Smooth muscle cell (in vitro differentiated cells): ENCODE measurements around the gene SERPINB6. TPM values are rescaled to one million over a fixed set of nuclear protein-coding genes. Genes with fewer than 3 reads are reported as not detected.

Source experiments
- DNase-seq: peaks from one replicate; lab custom pipeline; 2025; ENCODE audit not compliant: unreplicated experiment; lab: John Stamatoyannopoulos, UW
- H2AFZ ChIP-seq: fragments of 200-600 bp; sonication (generic); 2 replicates; pipeline ENCODE4 v1.6.0; 2016; ENCODE audit warnings: antibody characterized with exemption, low read depth, mild to moderate bottlenecking
- H3F3A ChIP-seq: fragments of 200-600 bp; sonication (generic); 2 replicates; pipeline ENCODE4 v1.6.0; 2017; ENCODE audit warnings: antibody characterized with exemption, low read depth
- H3K27ac ChIP-seq: fragments of 200-600 bp; sonication (generic); 2 replicates; pipeline ENCODE4 v1.5.1; 2016; ENCODE audit warnings: low read depth, mild to moderate bottlenecking
- H3K27me3 ChIP-seq: fragments of 200-600 bp; sonication (generic); 2 replicates; pipeline ENCODE4 v1.6.1; 2016; ENCODE audit warnings: low read depth, mild to moderate bottlenecking
- H3K36me3 ChIP-seq: fragments of 200-600 bp; sonication (generic); 2 replicates; pipeline ENCODE4 v1.5.1; 2016; ENCODE audit warnings: low read depth
- H3K4me1 ChIP-seq: fragments of 200-600 bp; sonication (generic); 2 replicates; pipeline ENCODE4 v1.5.1; 2016; ENCODE audit warnings: low read depth
- H3K4me2 ChIP-seq: fragments of 200-600 bp; sonication (generic); 2 replicates; pipeline ENCODE4 v1.6.0; 2016; ENCODE audit warnings: mild to moderate bottlenecking
- H3K4me3 ChIP-seq: fragments of 200-600 bp; sonication (generic); 2 replicates; pipeline ENCODE4 v1.5.1; 2016; ENCODE audit warnings: mild to moderate bottlenecking
- H3K79me2 ChIP-seq: fragments of 200-600 bp; sonication (generic); 2 replicates; pipeline ENCODE4 v1.6.0; 2016; ENCODE audit warnings: low read depth, mild to moderate bottlenecking
- H3K9ac ChIP-seq: fragments of 200-600 bp; sonication (generic); 2 replicates; pipeline ENCODE4 v1.6.0; 2016; ENCODE audit warnings: low read depth
- H3K9me3 ChIP-seq: fragments of 200-600 bp; sonication (generic); replicated peaks from 2 replicates; pipeline ENCODE4 v1.5.1; 2016; ENCODE audit warnings: low read depth
- H4K20me1 ChIP-seq: fragments of 200-600 bp; sonication (generic); 2 replicates; pipeline ENCODE4 v1.6.0; 2016; ENCODE audit warnings: low read depth
- WGBS: methylation state at CpG from one replicate; pipeline ENCODE4 v1.1.7; 2016; ENCODE audit warnings: low lambda C conversion rate; 5-methylcytosine and 5-hydroxymethylcytosine counted together
- polyA plus RNA-seq: library from polyadenylated mRNA; unstranded; fragments of >200 nt; fragmentation: Nextera tagmentation; extraction: Ambion mirVana; gene quantifications from 2 replicates; pipeline ENCODE4 v1.2.1, GENCODE V29; 2016
- total RNA-seq: library from RNA; depleted of rRNA; stranded (reverse); fragments of >200 nt; gene quantifications from 2 replicates; pipeline ENCODE4 v1.2.3, GENCODE V29; 2014
- TF ChIP-seq, protein P1 (sequence below): fragments of 200-600 bp; sonication (generic); IDR thresholded peaks from 2 replicates; pipeline ENCODE4 v1.5.1; 2017; ENCODE audit warnings: borderline replicate concordance, mild to moderate bottlenecking, antibody characterized with exemption; ENCODE audit not compliant: insufficient read depth, poor library complexity, severe bottlenecking

Gene SERPINB6
- total and polyA plus RNA-seq, 2 experiments from 2014 or later, result 67.8 to 118 TPM

DNA sequence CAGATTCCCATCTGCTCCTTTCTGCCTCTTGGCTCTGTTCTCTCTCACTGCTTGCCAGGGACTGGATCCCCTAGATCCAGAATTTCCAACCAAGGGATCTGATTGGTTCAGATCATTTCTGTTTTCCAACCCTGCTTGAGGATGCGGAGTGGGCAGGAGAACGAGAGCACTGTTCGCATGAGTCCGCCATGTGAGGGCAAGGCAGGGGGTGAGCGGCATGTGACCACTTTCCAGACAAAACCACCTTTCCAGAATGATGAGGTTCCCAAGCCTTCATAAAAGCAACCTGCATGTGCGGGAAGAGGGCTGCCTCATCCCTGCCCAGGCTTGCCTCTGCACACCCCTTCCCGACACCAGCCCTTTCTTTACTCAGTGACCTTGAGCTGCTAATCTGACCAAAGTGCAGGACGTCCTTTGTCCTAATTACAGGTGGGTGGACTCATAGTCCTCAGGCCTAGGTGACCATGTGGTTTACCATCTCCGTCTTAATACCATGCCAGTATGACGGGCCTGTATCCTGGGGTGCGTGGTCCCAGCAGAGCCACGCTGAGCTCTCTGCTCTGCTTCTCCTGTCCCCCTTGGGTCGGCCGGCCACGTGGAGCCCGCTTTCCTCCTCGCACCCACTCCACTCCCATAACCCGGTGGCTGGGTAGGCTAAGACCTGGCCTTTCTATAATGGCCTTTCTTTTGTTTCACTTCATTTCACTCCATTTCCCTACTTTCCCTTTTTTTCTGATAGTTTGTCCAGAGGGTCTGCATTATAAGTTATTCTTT is 42.7 kb upstream of the SERPINB6 start:
- no peak overlapping the region for H3K4me2 ChIP-seq
- peaks cover 19% of the 10 kb centered on the region for H3K36me3 ChIP-seq
- no peak overlapping the region for H2AFZ ChIP-seq
- DNase-seq, result no peak
- H3K9ac ChIP-seq, result no peak overlapping the region
- H3K79me2 ChIP-seq, result no peaks in the 10 kb centered on the region
- no peaks in the 10 kb centered on the region for H3K27me3 ChIP-seq
- no peaks in the 10 kb centered on the region for H3F3A ChIP-seq
- no peaks in the 10 kb centered on the region for H4K20me1 ChIP-seq
- no peak overlapping the region for H3K4me3 ChIP-seq
- H3K27ac ChIP-seq, result no peak overlapping the region
- H3K4me1 ChIP-seq, result no peaks in the 10 kb centered on the region
- H3K9me3 ChIP-seq, result peaks cover 13% of the 10 kb centered on the region
- TF ChIP-seq, protein P1, sequence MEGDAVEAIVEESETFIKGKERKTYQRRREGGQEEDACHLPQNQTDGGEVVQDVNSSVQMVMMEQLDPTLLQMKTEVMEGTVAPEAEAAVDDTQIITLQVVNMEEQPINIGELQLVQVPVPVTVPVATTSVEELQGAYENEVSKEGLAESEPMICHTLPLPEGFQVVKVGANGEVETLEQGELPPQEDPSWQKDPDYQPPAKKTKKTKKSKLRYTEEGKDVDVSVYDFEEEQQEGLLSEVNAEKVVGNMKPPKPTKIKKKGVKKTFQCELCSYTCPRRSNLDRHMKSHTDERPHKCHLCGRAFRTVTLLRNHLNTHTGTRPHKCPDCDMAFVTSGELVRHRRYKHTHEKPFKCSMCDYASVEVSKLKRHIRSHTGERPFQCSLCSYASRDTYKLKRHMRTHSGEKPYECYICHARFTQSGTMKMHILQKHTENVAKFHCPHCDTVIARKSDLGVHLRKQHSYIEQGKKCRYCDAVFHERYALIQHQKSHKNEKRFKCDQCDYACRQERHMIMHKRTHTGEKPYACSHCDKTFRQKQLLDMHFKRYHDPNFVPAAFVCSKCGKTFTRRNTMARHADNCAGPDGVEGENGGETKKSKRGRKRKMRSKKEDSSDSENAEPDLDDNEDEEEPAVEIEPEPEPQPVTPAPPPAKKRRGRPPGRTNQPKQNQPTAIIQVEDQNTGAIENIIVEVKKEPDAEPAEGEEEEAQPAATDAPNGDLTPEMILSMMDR, result no peak
- 97% methylated on average over 18 of the region's 18 CpGs for WGBS

- no peak for DNase-seq
- H3K4me3 ChIP-seq, result no peak overlapping the region
- H2AFZ ChIP-seq, result no peak overlapping the region
- H3K4me2 ChIP-seq, result no peak overlapping the region
- H3K9me3 ChIP-seq, result peaks cover 13% of the 10 kb centered on the region
- no peaks in the 10 kb centered on the region for H3K27me3 ChIP-seq
- H3K36me3 ChIP-seq, result peaks cover 19% of the 10 kb centered on the region
- H4K20me1 ChIP-seq, result no peaks in the 10 kb centered on the region
- TF ChIP-seq, protein P1, result no peak
- no peak overlapping the region for H3K27ac ChIP-seq
- no peaks in the 10 kb centered on the region for H3F3A ChIP-seq
- H3K79me2 ChIP-seq, result no peaks in the 10 kb centered on the region
- WGBS, result 41% methylated on average over 2 of the region's 2 CpGs
- no peak overlapping the region for H3K9ac ChIP-seq
- no peaks in the 10 kb centered on the region for H3K4me1 ChIP-seq
These were observed 42.1 kb upstream of the SERPINB6 start for GRCh38 chr6:3013486-3013885.

DNA sequence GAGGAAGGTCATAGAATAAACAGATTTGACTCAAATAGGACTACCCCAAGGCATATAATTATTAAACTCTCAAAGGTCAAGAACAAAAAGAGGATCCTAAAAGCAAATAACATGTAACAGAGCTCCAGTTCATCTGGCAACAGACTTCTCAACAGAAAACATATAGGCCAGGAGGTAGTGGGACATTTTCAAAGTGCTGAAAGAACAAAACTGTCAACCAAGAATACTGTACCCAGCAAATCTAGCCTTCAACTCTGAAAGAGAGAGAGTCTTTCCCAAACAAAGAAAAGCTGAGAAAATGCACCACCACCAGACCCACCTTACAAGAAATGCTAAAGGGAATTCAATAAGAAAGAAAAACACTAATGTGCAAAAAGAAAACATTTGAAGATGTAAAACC is 40.2 kb upstream of the SERPINB6 start:
- Histone ChIP-seq H3K79me2 (no peaks in the 10 kb centered on the region), H3K9me3 (peaks cover 13% of the 10 kb centered on the region), H3F3A (no peaks in the 10 kb centered on the region), H4K20me1 (no peaks in the 10 kb centered on the region), H3K4me2 (no peak overlapping the region), H3K36me3 (peaks cover 22% of the 10 kb centered on the region), H3K4me1 (no peaks in the 10 kb centered on the region), H2AFZ (no peak overlapping the region), H3K4me3 (no peak overlapping the region), H3K9ac (no peak overlapping the region), H3K27ac (no peak overlapping the region), H3K27me3 (no peaks in the 10 kb centered on the region)
- no peak for DNase-seq
- TF ChIP-seq, protein P1, result no peak

GRCh38 chr6:3011158-3011557 is 39.8 kb upstream of the SERPINB6 start:
- Histone ChIP-seq H3K79me2 (no peaks in the 10 kb centered on the region), H3K27ac (no peak overlapping the region), H3K9ac (no peak overlapping the region), H3K9me3 (peaks cover 13% of the 10 kb centered on the region), H3K4me1 (no peaks in the 10 kb centered on the region), H3K4me2 (no peak overlapping the region), H4K20me1 (no peaks in the 10 kb centered on the region), H2AFZ (no peak overlapping the region), H3K36me3 (peaks cover 22% of the 10 kb centered on the region), H3F3A (no peaks in the 10 kb centered on the region), H3K27me3 (no peaks in the 10 kb centered on the region), H3K4me3 (no peak overlapping the region)
- DNase-seq, result no peak
- TF ChIP-seq, protein P1, result no peak
